PFSK-1 (cell line): Measurements from ENCODE around the gene LDLR.

ENCODE experiments used
- FOXP2 ChIP-seq: optimal IDR thresholded peaks from 2 replicates; pipeline ENCODE3; 2011; ENCODE audit warnings: borderline replicate concordance, control low read depth, inconsistent platforms; ENCODE audit not compliant: insufficient read depth; ENCODE audit errors: extremely low read length, extremely low read depth
- POLR2AphosphoS5 ChIP-seq: IDR thresholded peaks from 2 replicates; pipeline ENCODE4 v1.6.1; 2012; ENCODE audit warnings: low read depth, mild to moderate bottlenecking, control low read depth, low read length, moderate library complexity
- REST ChIP-seq, 2 experiments: IDR thresholded peaks; 2 replicates each; pipeline versions ENCODE4 v1.6.1 to v1.8.0; 2011 to 2012; ENCODE audit warnings: low read depth in 2 of 2, low read length in 2 of 2, control low read depth in 1 of 2, inconsistent platforms in 1 of 2, mild to moderate bottlenecking in 1 of 2, moderate library complexity in 1 of 2; ENCODE audit not compliant: insufficient read depth in 1 of 2
- SIN3A ChIP-seq: IDR thresholded peaks from 2 replicates; pipeline ENCODE4 v1.6.1; 2012; ENCODE audit warnings: mild to moderate bottlenecking, low read length, moderate library complexity, borderline replicate concordance; ENCODE audit not compliant: insufficient read depth
- TAF1 ChIP-seq: IDR thresholded peaks from 2 replicates; pipeline ENCODE4 v1.6.1; 2012; ENCODE audit warnings: low read length, control low read depth, borderline replicate concordance; ENCODE audit not compliant: insufficient read depth

Gene LDLR

GRCh38 chr19:11115042-11115441 lies 25.8 kb downstream of the LDLR start:
- TF ChIP-seq FOXP2 (no peak), TAF1 (no peak), POLR2AphosphoS5 (no peak), REST (IDR thresholded peaks at IDR 0.05; ENCODE audit: insufficient read depth in 1 of 2, low read depth in 2 of 2, low read length in 2 of 2) (no peak), SIN3A (no peak)

- no peak for TF ChIP-seq SIN3A
- TF ChIP-seq FOXP2, result no peak
- TF ChIP-seq TAF1, result no peak
- TF ChIP-seq REST (IDR thresholded peaks at IDR 0.05; ENCODE audit: insufficient read depth in 1 of 2, low read depth in 2 of 2, low read length in 2 of 2), result no peak
- no peak for TF ChIP-seq POLR2AphosphoS5
These were observed 26.7 kb downstream of the LDLR start for GRCh38 chr19:11115895-11116446.

- TF ChIP-seq POLR2AphosphoS5 (no peak), REST (IDR thresholded peaks at IDR 0.05; ENCODE audit: insufficient read depth in 1 of 2, low read depth in 2 of 2, low read length in 2 of 2) (no peak), SIN3A (no peak), TAF1 (no peak), FOXP2 (no peak)
These were observed 27.2 kb downstream of the LDLR start for GRCh38 chr19:11116507-11116906.

- TF ChIP-seq SIN3A (no peak), REST (IDR thresholded peaks at IDR 0.05; ENCODE audit: insufficient read depth in 1 of 2, low read depth in 2 of 2, low read length in 2 of 2) (no peak), POLR2AphosphoS5 (no peak), TAF1 (no peak), FOXP2 (no peak)
These were observed 33.9 kb downstream of the LDLR start for GRCh38 chr19:11123114-11123513.
